ENCODE data around the gene LRRC47.

- no peak for TF ChIP-seq CTCF (IDR thresholded peaks at IDR 0.05; ENCODE audit: low read length)
- no peak for TF ChIP-seq EZH2 (IDR thresholded peaks at IDR 0.05; ENCODE audit: borderline replicate concordance, low read length)
Measured at GRCh38 chr1:3834701-3835100, 38.4 kb upstream of the LRRC47 start.

Measured in OCI-LY1 (cell line).